HG03521 (cell line): Measurements from ENCODE around the gene MINDY2.

Experiments used
- ATAC-seq: cut with Tn5 transposase; IDR thresholded peaks from one replicate; pipeline ENCODE4 v1.9.1; 2021; ENCODE audit warnings: mild to moderate bottlenecking, moderate library complexity; ENCODE audit not compliant: unreplicated experiment

MINDY2 gene, protein sequence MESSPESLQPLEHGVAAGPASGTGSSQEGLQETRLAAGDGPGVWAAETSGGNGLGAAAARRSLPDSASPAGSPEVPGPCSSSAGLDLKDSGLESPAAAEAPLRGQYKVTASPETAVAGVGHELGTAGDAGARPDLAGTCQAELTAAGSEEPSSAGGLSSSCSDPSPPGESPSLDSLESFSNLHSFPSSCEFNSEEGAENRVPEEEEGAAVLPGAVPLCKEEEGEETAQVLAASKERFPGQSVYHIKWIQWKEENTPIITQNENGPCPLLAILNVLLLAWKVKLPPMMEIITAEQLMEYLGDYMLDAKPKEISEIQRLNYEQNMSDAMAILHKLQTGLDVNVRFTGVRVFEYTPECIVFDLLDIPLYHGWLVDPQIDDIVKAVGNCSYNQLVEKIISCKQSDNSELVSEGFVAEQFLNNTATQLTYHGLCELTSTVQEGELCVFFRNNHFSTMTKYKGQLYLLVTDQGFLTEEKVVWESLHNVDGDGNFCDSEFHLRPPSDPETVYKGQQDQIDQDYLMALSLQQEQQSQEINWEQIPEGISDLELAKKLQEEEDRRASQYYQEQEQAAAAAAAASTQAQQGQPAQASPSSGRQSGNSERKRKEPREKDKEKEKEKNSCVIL

DNA sequence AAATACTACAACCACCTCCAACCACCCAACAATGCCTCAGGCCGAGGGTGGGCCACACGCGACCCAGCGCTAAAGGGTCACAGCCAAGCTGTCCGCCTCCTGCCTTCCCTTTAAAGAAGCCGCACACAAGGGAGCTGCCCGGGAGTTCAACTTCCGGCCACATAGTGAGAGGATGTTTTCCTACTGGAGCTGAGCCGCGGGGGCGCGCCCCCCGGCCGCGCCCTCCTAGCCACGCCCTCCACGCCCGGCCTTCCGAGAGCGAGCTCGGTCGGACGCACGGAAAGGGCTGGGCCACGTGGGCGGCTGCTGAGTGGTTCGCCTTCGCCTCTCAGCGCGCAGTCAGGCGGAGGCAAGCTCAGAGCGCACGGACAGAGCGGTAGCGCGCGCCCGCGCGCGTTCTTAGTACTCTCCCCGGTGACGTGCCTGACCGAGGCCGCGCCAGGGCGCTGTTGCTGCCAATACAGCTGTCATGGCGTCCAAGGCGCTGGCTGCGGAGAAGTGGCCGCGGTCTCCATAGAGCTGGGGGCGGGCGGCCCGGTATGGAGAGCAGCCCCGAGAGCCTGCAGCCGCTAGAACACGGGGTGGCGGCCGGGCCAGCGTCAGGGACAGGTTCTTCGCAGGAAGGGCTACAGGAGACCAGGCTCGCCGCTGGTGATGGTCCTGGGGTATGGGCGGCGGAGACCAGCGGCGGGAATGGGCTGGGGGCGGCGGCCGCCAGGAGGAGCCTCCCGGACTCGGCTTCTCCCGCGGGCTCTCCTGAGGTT is at the start of gene MINDY2:
Gene MINDY2 (plus strand): TSS at position 446 of the 764 bp plus-strand sequence. CDS start 94 bp downstream, at position 540.
- ATAC-seq, result peak; percentile 93

DNA sequence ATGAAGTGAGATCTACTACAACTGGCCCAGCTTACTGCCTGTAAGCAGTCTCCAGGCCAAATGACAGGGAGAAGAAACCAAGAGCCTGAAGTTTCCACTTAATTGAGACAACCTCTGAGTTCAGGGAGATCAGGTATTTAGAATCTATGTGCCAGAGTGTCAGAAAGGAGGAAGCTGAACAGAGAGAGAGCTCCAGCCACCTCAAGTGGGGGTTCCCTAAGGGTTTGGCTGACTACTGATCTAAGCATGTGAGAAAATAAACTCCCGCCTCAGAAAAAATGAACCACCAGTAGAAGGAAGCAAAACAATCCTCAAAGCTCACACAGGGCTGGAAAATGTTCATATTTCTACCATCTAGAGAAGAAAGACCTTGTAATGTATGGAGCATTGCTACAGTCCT is 46.6 kb upstream of the MINDY2 start:
- ATAC-seq, result peak; percentile 45

DNA sequence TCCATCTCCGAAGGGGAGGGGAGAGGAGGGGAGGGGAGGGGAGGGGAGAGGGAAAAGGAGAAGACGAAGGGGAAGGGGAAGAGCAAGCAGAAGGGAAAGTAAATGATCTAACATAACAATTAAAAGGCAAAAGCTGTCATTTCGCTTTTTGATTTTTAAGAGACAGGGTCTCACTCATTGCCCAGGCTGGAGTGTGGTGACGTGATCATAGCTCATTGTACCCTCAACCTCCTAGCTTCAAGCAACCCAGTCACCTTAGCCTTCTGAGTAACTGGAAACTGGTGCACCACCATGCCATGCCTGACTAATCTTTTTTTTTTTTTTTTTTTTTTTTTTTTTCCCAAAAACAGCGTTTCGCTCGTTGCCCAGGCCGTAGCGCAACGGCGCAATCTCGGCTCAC is 44.2 kb upstream of the MINDY2 start:
- ATAC-seq, result no peak

DNA sequence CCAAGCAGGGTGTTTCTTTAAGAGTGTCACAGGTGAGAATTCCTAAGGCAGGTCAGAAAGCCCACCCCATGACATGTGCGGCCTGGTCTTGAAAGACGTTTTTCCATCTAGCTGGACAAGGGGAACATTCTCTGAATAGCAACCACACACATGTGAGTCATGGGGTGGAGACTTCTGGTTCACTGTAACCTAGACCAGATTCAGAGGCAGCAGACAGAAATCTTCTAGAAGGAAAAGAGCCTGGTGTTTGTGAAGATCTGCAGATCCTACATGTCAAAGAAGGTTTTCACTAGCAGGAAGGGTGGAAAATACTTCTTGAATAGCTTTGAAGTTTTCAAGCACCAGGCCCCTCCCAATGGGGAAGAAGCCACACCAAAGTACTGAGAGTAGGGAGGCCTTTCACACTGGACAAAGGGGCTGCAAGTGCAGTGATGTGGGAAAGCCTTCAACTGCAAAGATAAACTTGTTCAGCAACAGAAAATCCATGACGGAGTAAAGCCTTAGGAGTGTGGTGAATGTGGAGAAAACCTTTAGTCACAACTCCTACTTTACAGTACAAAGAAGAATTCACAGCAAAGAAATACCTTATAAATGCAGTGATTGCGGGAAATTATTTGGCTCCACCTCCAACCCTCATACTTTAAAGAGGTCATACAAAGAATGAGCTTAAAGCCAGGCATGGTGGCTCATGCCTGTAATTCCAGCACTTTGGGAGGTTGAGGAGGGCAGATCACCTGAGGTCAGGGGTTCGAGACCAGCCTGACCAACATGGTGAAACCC is 39.2 kb upstream of the MINDY2 start:
- ATAC-seq, result no peak

DNA sequence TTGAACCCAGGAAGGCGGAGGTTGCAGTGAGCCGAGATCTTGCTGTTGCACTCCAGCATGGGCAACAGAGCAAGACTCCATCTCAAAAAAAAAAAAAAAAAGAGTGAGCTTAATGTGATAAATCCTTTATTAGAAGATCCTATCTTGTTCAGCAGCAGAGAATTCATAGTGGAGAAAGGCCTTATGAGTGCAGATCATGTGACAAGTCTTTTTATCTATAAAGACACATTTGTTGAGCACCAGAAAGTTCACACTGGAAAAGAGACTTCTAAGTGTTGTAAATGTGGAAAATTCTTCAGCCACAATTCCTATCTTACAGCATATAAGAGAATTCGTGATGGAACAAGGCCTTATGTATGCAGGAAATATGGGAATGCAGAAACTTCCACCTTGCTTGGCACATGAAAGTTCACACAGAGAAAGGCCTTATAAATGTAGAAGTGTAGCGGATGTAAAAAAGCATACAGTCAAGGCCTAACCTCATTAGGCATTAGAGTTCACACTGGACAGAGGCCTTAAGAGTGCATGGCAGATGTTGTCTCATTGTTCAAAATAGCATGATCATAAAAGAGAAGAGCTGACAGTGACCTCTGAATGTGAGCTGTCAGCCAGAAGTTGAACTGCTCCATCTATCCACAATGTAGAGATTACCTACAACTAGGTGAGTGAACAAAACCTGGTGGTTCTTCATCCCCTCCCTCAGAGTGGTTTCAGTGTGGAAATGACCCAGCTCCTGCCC is 38.3 kb upstream of the MINDY2 start:
- ATAC-seq, result no peak

DNA sequence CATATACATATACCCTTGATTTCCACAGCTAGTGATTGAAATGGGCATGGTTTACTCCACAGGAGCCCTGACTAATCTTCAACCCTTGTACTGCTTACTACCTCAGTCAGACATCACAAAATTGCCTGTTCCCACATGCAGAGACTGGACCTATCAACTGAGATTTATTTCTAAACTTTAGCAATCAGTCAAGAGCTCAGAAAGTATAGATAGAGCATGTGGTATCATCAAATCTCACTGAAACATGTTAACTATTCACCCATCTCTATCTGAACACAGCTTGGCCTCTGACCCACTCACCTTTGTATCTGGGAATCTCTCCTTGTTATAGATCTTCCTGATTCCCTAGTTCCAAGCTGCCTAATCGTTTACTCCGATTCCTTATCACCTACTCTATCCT is 36.2 kb upstream of the MINDY2 start:
- ATAC-seq, result no peak

DNA sequence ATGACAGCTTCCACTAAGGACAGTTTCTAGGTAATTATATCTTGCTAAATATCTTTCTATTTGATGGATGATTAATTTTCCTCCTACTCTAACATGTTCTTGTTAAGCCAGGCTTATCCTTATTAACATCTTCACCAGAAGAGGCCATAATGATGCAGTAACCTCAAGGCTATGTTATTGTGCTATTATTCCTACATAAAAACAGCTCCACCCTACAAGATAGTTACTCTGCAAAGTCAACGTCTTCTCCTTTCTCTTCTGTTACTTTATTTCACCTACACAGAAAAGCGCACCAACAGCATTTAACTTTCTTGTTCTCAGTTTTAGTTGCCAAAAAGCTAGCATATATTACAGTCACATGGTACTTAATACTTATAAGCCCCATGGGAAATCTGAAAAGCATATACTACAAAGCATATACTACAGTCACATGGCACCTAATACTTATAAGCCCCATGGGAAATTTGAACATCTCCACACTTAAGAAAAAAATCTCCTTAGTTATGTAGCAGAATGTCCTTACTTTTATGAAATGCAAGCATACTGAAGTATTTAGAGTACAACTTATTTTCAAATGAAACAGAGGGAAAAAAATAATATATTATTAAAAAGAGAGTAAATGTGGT is 35.0 kb upstream of the MINDY2 start:
- ATAC-seq, result no peak

DNA sequence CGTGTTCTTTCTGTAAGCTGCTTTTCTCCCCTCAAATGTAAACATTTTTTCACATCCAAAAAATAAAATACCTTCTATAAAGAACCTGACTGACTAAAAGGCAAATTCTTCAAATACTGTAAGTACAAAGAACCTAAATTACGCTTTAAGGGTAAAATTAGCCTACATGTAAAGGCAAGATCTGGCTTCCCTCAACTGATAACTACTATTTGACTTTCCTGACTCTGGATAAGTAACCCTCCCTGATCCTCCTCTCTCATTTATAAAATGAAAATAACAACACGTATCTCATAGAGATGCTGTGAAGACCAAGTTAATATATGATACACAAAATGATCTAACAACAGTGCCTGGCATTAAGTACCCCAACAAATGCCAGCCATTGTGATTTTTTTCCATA is 33.8 kb upstream of the MINDY2 start:
- ATAC-seq, result no peak

DNA sequence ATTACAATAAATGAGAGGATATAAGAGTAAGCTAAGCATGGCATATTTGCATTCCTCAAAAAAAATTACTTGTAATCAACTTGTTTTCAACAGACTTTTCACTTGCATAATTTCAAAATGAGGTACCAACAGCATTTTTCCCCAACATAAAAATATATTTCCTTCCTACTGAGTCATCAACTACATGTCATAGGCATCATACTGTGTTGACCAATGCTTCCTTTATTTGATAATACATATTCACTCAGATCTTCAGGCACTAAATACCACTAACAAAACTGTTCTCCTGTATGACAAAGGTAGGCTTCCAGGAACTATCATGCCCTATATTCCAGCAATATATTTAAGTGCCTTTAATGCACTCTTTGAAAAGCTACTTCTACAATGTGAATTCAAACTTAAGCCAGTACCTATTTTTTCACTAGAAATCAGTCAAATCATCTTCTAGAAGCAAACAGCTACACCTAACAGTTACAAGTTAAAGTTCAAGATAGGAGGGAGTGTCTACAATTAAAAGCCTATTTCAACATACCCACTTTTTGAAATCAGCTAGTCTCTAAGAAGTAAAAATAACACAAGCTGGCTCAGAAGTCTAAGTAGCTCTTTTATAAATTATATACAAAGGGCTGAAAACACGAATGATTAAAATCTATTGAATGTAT is 32.9 kb upstream of the MINDY2 start:
- ATAC-seq, result no peak

DNA sequence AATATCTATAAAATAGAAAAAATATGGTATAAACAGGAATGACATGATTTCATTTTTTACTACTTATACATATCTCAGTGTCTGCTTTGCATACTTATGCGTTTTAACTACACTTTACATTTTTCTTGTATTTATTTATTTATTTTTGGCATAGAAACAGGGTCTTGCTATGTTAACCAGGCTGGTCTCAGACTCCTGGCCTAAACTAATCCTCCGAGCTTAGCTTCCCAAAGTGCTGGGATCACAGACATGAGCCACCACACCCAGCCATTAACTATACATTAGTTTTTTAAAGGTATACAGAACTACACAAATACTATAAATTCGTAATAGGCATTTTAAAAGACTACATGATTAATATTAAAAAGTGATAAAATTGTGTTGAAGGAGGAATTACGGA is 30.7 kb upstream of the MINDY2 start:
- ATAC-seq, result no peak

DNA sequence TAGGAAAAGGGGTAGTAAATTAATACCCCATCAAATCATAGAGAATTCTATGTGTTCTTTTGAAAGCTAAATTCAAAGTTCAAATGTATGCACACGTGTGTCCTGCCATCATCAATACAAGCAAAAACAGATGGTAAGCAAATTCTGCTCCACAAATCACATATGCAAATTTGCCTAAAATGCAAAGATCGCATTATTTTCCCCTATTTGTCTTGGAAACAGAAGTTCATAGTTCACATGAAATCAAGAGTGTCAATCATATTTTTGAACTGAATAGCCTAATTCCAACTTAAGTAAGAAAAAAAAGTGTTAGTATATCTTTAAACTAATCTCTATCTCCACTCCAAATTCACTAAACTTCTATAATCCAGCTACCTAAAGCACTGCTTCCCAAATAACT is 30.1 kb upstream of the MINDY2 start:
- no peak for ATAC-seq

DNA sequence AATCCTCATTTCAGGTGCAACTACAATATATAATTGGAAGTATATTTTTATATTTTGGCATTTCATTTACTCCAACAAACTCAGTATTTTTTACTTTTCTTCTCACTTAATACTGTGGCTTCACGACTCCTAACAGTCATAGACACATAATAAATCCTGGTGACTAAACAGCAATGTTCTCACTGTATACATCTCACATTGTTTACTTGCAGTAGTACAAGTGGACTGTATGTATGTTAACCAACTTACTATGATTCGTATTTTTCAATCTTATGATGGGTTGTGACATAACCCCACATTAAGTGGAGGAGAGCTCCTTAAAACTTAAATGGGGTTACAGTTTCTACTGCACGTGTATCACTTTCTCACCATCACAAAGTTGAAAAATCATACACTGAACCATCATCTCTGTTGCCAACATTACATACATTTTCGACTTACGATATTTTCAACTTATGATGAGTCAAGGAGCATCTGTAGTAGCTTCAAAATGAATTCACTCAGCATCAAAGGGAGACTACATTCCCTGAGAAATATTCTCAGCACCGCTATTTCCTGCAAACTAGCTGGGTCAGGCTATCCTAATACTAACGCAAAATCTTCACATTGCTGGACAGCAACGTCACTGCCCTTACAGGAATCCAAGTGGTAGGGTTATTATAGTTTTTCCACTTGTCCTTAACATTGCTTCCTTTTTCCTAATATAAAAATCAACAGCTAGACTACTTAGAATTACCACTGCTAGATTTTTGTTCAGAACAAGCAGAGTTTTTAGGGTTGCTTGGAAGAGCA is 28.9 kb upstream of the MINDY2 start:
- no peak for ATAC-seq

DNA sequence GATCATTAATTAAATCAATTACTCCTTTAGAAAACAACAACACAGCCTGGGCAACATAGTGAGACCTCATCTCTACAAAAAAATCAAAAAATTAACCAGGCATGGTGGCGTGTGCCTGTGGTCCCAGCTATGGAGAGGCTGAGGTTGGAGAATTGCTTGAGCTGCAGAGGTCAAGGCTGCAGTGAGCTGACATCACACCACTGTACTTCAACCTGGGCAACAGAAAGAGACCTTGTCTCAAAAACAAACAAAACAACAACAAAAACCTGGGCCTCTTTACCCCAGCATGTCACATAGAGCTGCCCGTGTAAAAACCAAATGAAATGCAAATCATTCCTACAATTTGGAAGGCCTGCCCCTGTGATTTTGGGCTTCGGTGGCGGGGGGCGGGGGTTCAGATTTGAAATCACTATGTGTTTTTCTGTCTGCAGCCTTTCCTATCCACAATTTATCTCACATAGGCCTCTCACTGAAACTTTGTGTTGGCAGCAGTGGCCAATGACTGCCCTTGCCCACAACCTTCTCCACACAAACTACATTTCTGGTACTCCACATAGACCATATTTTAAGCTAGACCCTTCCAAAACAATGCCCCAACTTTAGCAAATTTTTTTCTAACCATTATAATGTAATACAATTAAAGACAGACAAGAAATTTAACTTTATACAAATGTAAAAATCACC is 28.1 kb upstream of the MINDY2 start:
- ATAC-seq, result no peak

DNA sequence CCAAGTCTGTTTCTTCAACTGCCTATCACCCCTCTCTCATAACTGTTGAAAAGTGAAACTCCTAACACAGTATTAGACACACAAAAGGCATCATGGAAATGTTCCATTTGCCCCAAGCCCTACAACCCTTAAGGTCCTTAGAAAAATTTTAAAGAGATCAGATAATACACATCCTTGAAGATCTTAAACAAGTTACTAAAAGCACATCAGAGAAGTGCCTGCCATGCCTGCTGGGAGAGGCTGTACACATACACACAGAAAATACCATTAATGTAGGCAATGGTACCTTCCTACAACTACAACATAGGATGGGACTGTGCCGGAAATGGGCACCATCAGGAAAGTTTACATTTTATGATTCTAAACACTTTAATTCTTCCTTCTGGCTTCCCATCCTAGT is 24.9 kb upstream of the MINDY2 start:
- no peak for ATAC-seq

DNA sequence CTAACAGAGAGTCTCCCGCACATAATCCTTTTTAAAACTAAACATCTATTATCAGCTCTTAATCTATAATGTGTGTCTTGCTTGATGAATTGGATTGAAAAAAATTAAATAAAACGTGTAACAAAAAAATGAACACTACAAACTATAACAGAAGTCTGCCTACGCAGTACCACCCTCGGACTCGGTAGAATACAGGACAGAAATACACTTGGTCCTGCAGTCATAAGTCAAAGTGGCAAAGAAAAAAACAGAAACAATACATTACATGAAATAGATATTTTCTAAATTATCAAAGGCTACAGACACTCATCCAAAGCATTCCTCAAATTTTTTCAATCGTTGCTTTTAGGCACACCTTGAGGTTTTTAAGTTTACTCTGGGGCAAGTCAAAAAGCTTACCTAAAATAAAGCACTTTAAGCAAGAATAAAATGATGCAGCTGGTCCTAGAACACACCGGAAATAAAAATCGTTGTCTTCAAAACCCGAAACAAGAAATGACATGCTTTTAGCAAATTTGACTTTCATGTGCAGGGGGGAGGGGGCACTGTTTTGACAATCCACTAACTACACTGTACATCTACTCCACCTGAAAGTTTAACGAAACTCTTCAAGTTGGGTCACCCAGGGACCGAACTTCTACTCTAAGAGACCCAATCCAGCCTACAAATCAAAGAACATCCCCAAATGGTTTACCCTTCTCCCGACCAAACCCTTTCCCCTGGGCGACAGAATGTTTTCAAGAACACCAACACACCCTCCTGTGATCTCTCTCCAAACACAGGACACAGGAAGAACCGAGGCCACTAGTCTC is 22.9 kb upstream of the MINDY2 start:
- ATAC-seq, result peak; percentile 0

DNA sequence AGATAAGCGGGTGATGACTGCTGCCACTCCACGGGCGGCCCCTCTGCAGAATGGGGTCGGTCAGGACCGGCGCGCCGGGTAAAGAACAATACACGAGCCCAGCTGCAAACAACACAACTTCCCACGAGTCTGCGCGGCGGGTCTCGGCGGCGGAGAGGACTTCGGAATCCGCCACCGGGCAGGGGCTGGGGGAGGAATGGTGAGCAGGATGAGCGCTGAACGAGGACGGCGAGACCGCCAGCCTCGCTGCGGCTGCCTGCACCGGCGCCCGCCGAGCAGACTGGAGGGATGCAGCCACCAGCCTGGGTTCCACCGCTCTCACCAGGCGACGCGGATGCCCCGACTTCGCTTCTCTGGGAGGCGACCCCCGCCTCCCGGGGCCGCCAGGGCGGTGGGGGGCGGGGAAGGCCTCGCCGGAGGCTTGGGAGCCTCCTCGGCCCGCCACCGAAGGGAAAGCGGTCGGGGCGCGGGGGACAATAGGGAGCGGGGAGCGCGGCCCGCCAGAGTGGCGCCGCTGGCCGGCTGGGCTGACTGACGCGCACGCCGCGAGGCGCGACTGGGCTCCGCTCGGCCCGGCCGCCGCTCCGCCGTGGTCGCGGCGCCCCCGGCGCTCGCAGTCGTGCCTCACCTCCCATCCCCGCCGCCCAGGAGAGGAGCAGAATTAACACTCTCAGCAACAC is 22.1 kb upstream of the MINDY2 start:
- ATAC-seq, result peak; percentile 25
